ENCODE measurements around the gene BRD4. TPM values are rescaled to one million over a fixed set of nuclear protein-coding genes. Genes with fewer than 3 reads are reported as not detected.

The BRD4 gene
- total RNA-seq, 4 donors from 2014 or later: 27.6 to 46.5 (median 35.3) TPM

- TF ChIP-seq CTCF (IDR thresholded peaks at IDR 0.05; ENCODE audit: low read depth): no peak
These were observed 91.0 kb downstream of the BRD4 start for GRCh38 chr19:15241259-15241910.

- no peak for TF ChIP-seq CTCF (IDR thresholded peaks at IDR 0.05; ENCODE audit: low read depth)
These were observed 91.8 kb downstream of the BRD4 start for GRCh38 chr19:15240515-15240914.

- TF ChIP-seq CTCF (IDR thresholded peaks at IDR 0.05; ENCODE audit: low read depth): no peak
These were observed 92.9 kb downstream of the BRD4 start for GRCh38 chr19:15239337-15239949.

- TF ChIP-seq CTCF (IDR thresholded peaks at IDR 0.05; ENCODE audit: low read depth): no peak
These were observed 93.6 kb downstream of the BRD4 start for GRCh38 chr19:15238639-15239155.

GRCh38 chr19:15237759-15238638 lies 94.3 kb downstream of the BRD4 start:
- TF ChIP-seq CTCF (IDR thresholded peaks at IDR 0.05; ENCODE audit: low read depth): no peak

- TF ChIP-seq CTCF (IDR thresholded peaks at IDR 0.05; ENCODE audit: low read depth): no peak
These were observed 95.5 kb downstream of the BRD4 start for GRCh38 chr19:15236886-15237285.

GRCh38 chr19:15235781-15236180 lies 96.6 kb downstream of the BRD4 start:
- TF ChIP-seq CTCF (IDR thresholded peaks at IDR 0.05; ENCODE audit: low read depth): no peak
